ENCODE data around the gene PSME1. TPM values are rescaled to one million over a fixed set of nuclear protein-coding genes. Genes with fewer than 3 reads are reported as not detected.

Gene PSME1
- total and polyA plus RNA-seq, 2 donors (not counting 3 experiments of a cell fraction or from before 2014, with no cell fraction given): 98.1 to 135 TPM

DNA sequence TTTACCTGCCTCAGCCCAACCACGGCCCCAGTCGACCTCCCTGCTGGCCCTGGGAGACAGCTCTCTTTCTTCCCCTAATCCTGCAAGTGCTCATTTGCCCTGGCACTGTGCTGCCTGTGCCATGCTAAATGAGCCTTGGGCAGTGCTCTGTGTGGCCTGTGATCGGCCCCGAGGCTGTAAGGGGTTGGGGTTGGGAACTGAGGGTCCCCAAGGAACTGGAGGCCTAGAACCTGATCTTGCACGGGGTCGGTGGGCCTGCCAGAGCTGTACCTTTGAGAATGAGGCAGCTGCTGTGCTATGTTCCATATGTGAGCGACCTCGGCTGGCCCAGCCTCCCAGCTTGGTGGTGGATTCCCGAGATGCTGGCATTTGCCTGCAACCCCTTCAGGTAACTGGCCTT is 14.1 kb downstream of the PSME1 start:
- CTCF ChIA-PET: interaction anchor here (7.8 kb wide), 1 partner anchor 11 kb away, joined by 63 read pairs; the partner anchor contains the start of gene IRF9
- peaks cover 25% of the 10 kb centered on the region for H3K79me2 ChIP-seq (ENCODE audit: control insufficient read depth, insufficient read depth, low read length)
- no peak for DNase-seq (ENCODE audit: low read depth, low spot score)
- POLR2A ChIA-PET: no interaction called here
- intact Hi-C loops (cut with micrococcal nuclease): no loop called here
- H3K4me3 ChIP-seq (replicated peaks in 1 of 3; ENCODE audit: insufficient read depth in 1 of 3, low read depth in 1 of 3, low read length in 3 of 3): no peak overlapping the region
- no peaks in the 10 kb centered on the region for H3K9me1 ChIP-seq (replicated peaks; ENCODE audit: control insufficient read depth, extremely low read depth, insufficient read depth, low read length)
- H3K27ac ChIP-seq (ENCODE audit: insufficient read depth, low read depth, low read length): no peak overlapping the region
- FAIRE-seq: no peak
- no peak overlapping the region for H3K9ac ChIP-seq (replicated peaks; ENCODE audit: extremely low read depth, insufficient read depth, low read length)
- H3K27me3 ChIP-seq (ENCODE audit: control insufficient read depth in 2 of 2, insufficient read depth in 2 of 2, low read length in 2 of 2): no peaks in the 10 kb centered on the region
- no peak overlapping the region for H3K4me2 ChIP-seq (ENCODE audit: insufficient read depth, low read length)
- TF ChIP-seq POLR2AphosphoS5 (IDR thresholded peaks at IDR 0.05; ENCODE audit: insufficient read depth, low read depth, low read length): no peak
- TF ChIP-seq, protein P1, sequence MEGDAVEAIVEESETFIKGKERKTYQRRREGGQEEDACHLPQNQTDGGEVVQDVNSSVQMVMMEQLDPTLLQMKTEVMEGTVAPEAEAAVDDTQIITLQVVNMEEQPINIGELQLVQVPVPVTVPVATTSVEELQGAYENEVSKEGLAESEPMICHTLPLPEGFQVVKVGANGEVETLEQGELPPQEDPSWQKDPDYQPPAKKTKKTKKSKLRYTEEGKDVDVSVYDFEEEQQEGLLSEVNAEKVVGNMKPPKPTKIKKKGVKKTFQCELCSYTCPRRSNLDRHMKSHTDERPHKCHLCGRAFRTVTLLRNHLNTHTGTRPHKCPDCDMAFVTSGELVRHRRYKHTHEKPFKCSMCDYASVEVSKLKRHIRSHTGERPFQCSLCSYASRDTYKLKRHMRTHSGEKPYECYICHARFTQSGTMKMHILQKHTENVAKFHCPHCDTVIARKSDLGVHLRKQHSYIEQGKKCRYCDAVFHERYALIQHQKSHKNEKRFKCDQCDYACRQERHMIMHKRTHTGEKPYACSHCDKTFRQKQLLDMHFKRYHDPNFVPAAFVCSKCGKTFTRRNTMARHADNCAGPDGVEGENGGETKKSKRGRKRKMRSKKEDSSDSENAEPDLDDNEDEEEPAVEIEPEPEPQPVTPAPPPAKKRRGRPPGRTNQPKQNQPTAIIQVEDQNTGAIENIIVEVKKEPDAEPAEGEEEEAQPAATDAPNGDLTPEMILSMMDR (IDR thresholded peaks at IDR 0.05; ENCODE audit: extremely low read depth in 1 of 2, insufficient read depth in 1 of 2, low read depth in 1 of 2, low read length in 2 of 2): no peak
- TF ChIP-seq JUN (IDR thresholded peaks at IDR 0.05; ENCODE audit: borderline replicate concordance, insufficient read depth, insufficient read length, low read depth): no peak
- no peak for TF ChIP-seq EZH2 (IDR thresholded peaks at IDR 0.05; ENCODE audit: borderline replicate concordance, low read depth, low read length, severe bottlenecking)
- TF ChIP-seq GATA2 (IDR thresholded peaks at IDR 0.05; ENCODE audit: insufficient read depth, insufficient read length, low read depth, low read length): no peak
- no peak for TF ChIP-seq FOS (IDR thresholded peaks at IDR 0.05; ENCODE audit: borderline replicate concordance, insufficient read depth, low read length)
- no peak for TF ChIP-seq MYC (IDR thresholded peaks at IDR 0.05; ENCODE audit: low read depth, low read length)
- no peak for TF ChIP-seq POLR2A (IDR thresholded peaks at IDR 0.05; ENCODE audit: low read depth, low read length)
- no peak for TF ChIP-seq MAX (IDR thresholded peaks at IDR 0.05; ENCODE audit: insufficient read depth, insufficient read length)
- peaks cover 5 to 25% of the 10 kb centered on the region in 2 experiments for H3K36me3 ChIP-seq (ENCODE audit: control insufficient read depth in 2 of 2, extremely low read depth in 1 of 2, insufficient read depth in 2 of 2, low read length in 2 of 2)
- H3K9me3 ChIP-seq (replicated peaks; ENCODE audit: control insufficient read depth, insufficient read depth, low read length): no peaks in the 10 kb centered on the region
- dilution Hi-C loops (cut with MboI; ENCODE audit: extremely low pct_ligation_motif_present, low sequenced_read_pairs): no loop called here
- H2AFZ ChIP-seq (ENCODE audit: low read depth, low read length): no peak overlapping the region
- BruUV-seq (replicated peaks): no TSS peak
- H4K20me1 ChIP-seq (replicated peaks; ENCODE audit: control insufficient read depth, extremely low read depth, insufficient read depth, low read length): no peaks in the 10 kb centered on the region
- peaks cover 16% of the 10 kb centered on the region for H3K4me1 ChIP-seq (ENCODE audit: control insufficient read depth, extremely low read depth, insufficient read depth, low read length)

Data from endothelial cell of umbilical vein (primary cell).